ENCODE measurements around the gene PIGBOS1. TPM values are rescaled to one million over a fixed set of nuclear protein-coding genes. Genes with fewer than 3 reads are reported as not detected.
A peak's percentile ranks its signal among the peaks of the same experiment; 100 is the strongest.

PIGBOS1 gene
- total RNA-seq, 2 donors from 2014 or later, result 8.6 to 12.6 TPM

DNA sequence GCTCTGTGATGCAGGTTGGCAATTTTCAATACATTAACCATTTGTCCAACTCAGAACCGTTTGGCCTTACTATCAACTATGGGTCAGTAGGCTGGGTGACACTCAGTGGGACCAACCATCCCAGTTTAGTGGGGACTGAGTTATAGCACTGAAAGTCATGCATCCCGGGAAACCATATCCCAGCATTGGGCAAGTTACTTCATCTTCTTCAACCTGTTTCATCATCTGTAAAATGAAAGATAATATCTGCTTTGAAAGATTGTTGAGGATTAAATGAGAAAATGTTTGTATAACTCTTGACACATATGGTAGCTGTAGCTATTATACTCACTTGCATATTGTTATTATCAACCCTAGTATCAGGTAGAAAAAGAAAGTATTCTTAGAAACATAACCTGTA, 41.2 kb downstream of the PIGBOS1 start:
- intact Hi-C loops (cut with DNase I), result no loop called here
- DNase-seq (no peak), ATAC-seq (no peak)

DNA sequence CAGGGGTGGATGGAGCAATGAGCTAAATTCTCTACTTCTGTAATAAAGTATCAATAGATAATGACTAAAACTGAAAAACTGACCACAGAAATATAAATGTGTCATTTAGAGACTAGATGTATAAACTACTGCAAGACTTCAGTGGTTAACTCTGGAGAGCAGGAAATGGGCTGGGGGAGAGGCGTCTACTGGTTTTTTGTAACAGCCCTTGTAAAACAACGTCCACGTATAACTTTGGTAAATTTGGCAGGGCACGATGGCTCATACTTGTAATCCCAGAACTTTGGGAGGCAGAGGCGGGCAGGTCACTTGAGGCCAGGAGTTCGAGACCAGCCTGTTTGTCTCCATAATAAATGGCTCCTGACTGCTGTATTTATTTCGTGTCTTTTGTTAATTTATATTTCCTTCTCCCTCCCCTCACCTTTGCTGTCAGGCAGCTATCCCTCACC, 41.8 kb downstream of the PIGBOS1 start:
- DNase-seq, result no peak
- no peak for ATAC-seq
- intact Hi-C loops (cut with DNase I), result no loop called here

DNA sequence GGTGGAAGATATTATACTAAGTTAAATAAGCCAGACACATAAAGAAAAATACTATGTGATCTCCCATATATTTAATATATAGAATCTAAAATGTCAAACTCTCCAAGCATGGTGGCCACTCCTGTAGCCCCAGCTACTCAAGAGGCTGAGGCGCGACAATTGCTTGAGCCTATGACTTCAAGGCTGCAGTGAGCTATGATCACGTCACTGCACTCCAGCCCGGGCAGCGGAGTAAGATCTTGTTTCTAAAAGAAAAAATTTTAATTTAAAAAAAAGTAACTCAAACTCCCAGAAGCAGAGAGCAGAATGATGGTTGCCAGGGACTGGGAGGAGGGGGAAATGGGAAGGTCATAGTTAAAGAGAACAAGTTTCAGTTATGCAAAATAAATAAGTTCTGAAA, 42.6 kb downstream of the PIGBOS1 start:
- intact Hi-C loops (cut with DNase I), result no loop called here
- DNase-seq (no peak), ATAC-seq (no peak)

DNA sequence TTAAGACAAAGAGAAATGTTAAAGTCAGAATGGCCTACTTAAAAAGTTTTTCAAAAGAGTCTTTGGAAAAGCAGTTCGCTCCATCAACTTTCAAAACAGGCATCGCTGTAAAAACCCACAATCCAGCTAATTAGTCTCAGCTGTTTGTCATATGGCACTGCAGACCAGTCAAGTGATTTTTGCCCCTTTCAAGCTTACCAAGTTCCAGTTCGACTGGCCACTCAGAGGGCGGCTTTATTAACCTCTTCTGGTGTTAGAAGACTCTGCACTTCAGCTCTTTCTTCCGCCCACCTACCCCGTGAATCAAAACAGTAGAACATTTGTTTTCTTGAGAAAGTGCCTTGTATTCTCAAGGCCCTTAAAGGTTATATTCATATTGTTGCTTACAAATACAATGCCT, 48.6 kb downstream of the PIGBOS1 start:
- intact Hi-C loops (cut with DNase I), result no loop called here
- ATAC-seq, result no peak
- DNase-seq, result no peak

DNA sequence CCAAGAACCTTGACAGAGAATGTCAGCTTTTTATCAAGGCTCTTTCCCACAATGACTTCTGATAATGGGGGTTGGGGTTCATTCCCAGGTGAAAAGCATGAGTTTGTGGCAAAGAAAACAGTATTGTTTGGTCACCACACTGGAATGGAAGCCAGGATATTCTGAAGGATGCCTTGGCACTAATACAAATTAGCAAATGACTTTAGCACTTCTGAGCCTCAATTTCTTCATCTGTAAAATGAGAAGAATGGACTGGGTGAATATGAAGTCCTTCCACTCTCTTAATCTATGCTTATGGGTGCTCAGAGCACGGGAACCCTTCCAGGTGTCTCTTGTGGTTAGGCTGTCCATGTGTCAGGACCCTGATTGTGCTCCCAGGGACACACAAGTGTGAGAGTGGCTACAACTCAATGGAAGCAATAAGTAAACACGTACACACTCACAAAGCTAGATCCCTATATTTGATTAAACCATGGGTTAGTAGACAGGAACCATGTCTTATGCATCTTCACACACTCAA, 50.7 kb downstream of the PIGBOS1 start:
- no peak for ATAC-seq
- intact Hi-C loops (cut with DNase I), result no loop called here

DNA sequence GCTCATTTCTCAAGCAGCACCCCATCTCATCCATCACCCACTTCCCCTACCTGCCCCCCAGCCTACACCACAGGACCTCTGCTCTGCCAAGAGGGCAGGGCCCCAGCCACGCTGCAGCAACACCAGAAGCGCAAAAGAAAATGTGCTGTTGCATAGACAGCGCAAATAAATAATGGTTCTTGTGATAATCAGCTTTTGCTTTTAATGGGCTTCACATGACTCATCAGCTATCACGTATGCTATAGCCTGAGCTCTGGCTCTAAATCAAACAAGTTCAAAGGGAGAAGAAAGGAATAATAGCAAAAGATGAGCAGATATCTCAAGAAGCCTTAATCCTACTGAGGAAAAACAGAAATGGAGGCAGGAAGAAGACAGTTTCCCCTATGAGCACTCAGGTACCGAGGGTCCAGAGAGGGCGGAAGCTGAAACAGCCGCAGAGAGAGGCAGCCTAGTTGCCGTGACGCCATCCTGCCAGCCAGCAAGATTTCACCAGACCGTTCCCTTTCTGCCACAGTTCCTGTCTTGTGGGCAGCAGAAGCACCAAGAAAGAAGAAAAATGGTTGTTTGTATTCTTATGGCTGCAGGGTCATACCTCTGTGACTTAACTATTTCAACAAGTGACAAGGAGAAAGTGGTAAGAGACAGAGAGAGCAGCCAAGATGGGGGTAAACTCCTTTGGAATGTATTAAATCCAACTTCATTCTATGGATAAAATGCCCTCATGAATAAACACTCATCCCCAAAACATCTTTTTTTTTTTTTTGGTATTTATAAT, 51.3 kb downstream of the PIGBOS1 start:
- peak; percentile 80 to 82 for ATAC-seq
- intact Hi-C loops (cut with DNase I), result no loop called here
- peak; percentile 57 for DNase-seq

More for the DNA sequence above, 50.7 kb downstream of the PIGBOS1 start:
- no peak for DNase-seq

Other genes starting within 250 kb of the PIGBOS1 start
- gene RSL24D1, start 122.2 kb downstream of the PIGBOS1 start, total RNA-seq, result 10 to 100 TPM; 43.7 to 52.9 TPM
- 10 to 100 TPM in 1 of 2 donors, 1 to 10 TPM in 1; 9.9 to 17.7 TPM for gene RAB27A, start 29.3 kb downstream of the PIGBOS1 start, total RNA-seq
- 1 to 10 TPM; 4.2 to 7.5 TPM for gene PIGB, start 99 bp upstream of the PIGBOS1 start, total RNA-seq
- 10 to 100 TPM; 69.3 to 81.6 TPM for gene CCPG1, start 89.2 kb upstream of the PIGBOS1 start, total RNA-seq
- gene PIERCE2, start 89.4 kb upstream of the PIGBOS1 start, total RNA-seq, result 1 to 10 TPM; 1.2 to 4.5 TPM
- gene DNAAF4, start 189.1 kb upstream of the PIGBOS1 start, total RNA-seq, result under 1 TPM; 0.21 to 0.68 TPM